GM21360 (cell line): Measurements from ENCODE around the gene FOXE3.

Source experiments
- ATAC-seq: cut with Tn5 transposase; IDR thresholded peaks from one replicate; pipeline ENCODE4 v1.9.1; 2021; ENCODE audit warnings: mild to moderate bottlenecking, moderate library complexity; ENCODE audit not compliant: unreplicated experiment

Gene FOXE3

DNA sequence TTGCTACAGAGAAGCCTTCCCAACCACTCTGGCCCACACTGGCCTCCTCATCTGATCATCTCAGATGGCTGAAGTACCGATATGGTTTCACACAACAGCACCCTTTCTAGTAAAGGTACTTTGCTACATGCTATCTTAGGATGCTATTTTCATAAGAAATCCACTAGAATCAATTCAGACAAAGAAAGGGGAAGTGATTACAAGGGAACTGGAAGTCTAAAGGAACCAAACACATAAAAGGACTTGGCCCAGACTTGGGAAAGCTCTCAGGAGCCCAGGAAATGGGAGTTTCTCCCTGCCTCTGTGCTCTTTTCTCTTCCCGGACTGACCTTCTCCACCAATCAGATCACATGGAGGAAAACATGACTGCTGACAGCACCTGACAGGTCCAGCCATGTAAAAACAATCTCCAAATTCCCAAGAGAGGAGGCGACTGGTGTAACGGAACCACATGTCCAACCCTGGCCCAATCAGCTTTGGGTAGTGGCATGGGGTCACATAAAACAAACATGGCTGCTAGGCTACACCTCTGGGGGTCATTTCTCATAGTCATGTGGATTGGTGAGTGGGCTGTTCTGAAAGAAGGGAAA is 12.7 kb upstream of the FOXE3 start:
- no peak for ATAC-seq

GRCh38 chr1:47405697-47406096 is 10.4 kb upstream of the FOXE3 start:
- ATAC-seq = no peak

GRCh38 chr1:47406966-47407365 is 9.1 kb upstream of the FOXE3 start:
- no peak for ATAC-seq

DNA sequence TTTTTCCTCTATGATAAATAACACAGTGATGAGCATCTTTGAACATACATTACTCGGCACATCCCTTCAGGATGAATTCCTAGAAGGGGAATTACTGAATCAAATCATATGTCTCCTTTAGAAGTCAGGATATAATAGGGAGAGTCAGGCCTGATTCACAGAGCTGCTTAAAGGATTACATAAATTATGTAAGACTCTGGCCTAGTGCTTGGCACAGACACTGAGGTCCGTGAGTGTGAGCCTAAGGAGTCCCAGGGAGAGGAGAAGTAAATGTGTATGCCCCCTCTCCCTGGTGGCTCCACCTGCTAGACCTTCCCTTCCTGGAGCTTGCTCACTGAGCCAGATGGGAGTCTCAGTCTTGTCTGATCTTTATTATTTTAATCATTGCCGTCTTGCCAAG is 8.6 kb upstream of the FOXE3 start:
- ATAC-seq = no peak

DNA sequence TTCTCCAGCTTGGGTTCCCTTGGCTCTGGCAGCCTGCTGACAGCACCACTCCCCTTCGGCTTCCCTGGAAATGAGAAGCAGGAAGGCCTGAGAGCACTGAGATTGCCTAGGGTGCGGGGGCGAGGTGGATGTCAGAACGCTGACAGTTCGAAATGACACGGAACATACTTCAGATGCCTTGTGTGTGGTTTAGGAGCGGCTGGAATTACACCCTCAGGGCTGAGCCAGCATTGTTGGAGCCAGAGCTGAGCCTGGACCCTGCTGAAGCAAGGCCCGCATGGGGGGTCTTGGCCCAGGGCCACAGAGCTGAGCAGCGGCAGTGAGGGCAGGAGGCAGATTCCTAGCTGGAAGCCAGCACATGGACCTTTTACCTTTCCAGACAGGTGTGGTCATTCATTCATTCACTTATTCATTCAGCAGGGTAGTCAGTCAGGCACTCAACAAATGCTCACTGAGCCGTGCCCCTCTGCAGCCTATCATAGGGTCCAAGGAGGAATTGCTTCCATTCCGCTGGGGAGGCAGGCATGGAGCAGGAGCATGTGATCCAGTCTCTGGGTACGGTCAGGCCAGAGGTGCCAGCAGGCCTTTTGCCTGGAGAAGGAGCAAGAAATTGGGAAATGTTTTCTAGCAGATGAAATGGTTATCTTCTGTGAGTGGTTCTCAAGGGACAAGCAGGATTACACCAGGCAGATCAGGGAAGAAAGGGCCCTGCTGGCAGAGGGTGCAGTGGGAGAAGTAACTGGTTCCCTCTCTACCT is 6.6 kb upstream of the FOXE3 start:
- ATAC-seq = no peak

DNA sequence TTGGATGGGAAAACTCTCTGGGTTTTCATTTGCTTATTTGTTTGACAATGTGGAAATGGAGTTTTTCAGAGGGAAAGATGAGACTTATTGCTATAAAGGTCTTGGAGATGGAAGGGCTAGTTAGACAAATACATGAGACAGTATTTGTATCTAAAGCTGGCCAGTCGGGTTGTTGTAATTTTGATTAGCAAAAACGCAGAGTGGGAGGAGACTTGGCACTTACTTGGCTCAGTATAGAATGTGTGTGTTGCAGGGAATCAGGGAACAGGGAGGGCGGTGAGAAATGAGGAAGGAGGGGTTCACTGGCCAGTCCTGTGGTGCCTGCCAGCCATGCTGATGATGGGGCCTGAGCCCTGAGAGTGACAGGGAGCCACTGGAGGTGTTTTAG is 6.0 kb upstream of the FOXE3 start:
- ATAC-seq = no peak

- no peak for ATAC-seq
These were observed 4.6 kb upstream of the FOXE3 start for GRCh38 chr1:47411436-47411835.

DNA sequence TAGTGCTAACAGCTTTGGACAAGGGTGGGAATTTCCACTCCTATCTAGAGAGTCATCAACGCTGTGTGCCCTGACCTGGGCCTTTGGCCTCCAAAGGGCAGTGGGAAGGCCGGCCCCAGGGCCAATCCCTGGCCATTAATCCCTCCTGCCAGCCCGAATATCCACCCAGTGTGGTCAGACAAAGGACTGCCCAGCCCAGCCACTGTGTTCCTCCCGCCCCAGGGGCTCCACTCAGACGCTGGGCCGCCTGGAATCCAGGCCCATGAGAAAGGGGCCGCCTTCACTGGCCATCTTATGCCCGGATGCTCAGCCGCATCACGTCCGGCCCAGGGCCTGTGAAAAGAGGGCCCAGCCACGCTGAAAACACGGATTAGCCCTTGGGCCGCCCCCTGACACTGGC is 3.6 kb upstream of the FOXE3 start:
- ATAC-seq = no peak

DNA sequence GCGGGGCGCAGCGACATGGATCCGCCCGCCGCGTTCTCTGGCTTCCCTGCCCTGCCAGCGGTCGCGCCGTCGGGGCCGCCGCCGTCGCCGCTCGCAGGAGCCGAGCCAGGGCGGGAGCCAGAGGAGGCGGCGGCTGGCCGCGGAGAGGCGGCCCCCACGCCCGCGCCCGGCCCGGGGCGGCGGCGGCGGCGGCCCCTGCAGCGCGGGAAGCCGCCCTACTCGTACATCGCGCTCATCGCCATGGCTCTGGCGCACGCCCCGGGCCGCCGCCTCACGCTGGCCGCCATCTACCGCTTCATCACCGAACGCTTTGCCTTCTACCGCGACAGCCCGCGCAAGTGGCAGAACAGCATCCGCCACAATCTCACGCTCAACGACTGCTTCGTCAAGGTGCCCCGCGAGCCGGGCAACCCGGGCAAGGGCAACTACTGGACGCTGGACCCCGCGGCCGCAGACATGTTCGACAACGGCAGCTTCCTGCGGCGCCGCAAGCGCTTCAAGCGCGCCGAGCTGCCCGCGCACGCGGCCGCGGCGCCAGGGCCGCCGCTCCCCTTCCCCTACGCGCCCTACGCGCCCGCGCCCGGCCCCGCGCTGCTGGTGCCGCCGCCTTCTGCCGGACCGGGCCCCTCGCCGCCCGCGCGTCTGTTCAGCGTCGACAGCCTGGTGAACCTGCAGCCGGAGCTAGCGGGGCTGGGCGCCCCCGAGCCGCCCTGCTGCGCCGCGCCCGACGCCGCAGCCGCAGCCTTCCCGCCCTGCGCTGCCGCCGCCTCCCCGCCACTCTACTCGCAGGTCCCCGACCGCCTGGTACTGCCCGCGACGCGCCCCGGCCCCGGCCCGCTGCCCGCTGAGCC is 459 bp downstream of the FOXE3 start:
- ATAC-seq = no peak

GRCh38 chr1:47417170-47418044 is 1.3 kb downstream of the FOXE3 start:
- ATAC-seq = no peak

- no peak for ATAC-seq
These were observed 2.0 kb downstream of the FOXE3 start for GRCh38 chr1:47418122-47418521.

GRCh38 chr1:47418681-47419325 is 2.7 kb downstream of the FOXE3 start:
- ATAC-seq = no peak

DNA sequence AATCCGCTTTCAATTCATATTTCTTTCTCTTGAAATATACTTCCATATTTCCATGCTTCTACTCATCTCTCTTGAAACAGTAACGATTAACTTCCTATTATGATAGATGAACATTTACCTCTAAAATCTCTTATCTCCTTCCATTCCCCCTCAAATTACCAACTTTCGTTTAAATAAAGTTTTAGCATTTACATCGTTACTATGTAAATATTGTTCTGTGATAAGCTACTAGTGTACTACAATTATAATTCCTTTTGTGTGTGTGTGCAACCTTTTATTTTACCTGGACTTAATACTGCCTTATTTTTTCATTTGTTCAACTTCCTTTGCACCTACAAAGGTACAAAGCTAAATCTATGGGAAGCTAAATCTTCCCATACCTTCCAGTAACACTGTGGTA is 4.5 kb downstream of the FOXE3 start:
- ATAC-seq = no peak

DNA sequence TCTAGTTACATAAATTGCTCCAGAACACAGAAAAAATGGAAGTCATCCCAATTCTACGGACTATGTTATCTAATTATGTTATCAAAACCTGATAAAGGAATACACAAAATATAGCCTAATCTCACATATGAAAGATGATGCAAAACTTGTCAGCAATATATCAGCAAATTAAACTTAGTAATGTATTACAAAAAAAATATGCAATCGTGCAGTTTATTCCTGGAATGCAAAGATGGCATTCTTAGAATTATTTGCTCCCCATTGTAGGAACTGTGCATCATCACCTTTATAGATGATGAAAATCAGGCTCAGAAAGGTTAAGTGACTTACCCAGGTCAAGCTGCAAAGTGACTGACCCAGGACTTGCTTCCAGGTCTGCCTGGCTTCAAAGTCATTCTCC is 7.8 kb downstream of the FOXE3 start:
- no peak for ATAC-seq

GRCh38 chr1:47424336-47424982 is 8.4 kb downstream of the FOXE3 start:
- no peak for ATAC-seq

- ATAC-seq = no peak
These were observed 15.4 kb downstream of the FOXE3 start for GRCh38 chr1:47431534-47431933.

GRCh38 chr1:47432071-47433036 is 16.3 kb downstream of the FOXE3 start:
- ATAC-seq = peak; percentile 48

- no peak for ATAC-seq
These were observed 16.9 kb downstream of the FOXE3 start for GRCh38 chr1:47433037-47433421.
